GM12878 (cell line): ENCODE measurements around the gene NINJ1. TPM values are rescaled to one million over a fixed set of nuclear protein-coding genes. Genes with fewer than 3 reads are reported as not detected.
A peak's percentile ranks its signal among the peaks of the same experiment; 100 is the strongest.

Experiments
- ATAC-seq: fragments of 200-7000 bp; cut with Tn5 transposase; 3 replicates; pipeline ENCODE4 v1.9.1; 2020; ENCODE audit warnings: mild to moderate bottlenecking, moderate library complexity
- BruUV-seq: library from RNA; stranded (reverse); fragments of 400-500 nt; replicated peaks from 2 replicates; lab custom pipeline; 2021; lab: Mats Ljungman, UMichigan
- CTCF ChIA-PET: fragments of 300-600 bp; sonication (Branson Sonifier 250); formaldehyde crosslinking; extraction: SDS; loops from one replicate; lab custom pipeline; 2021; ENCODE audit warnings: inconsistent platforms; lab: Yijun Ruan, JAX
- POLR2A ChIA-PET: fragments of 350-600 bp; formaldehyde crosslinking; extraction: SDS; loops from one replicate; lab custom pipeline; 2021; ENCODE audit warnings: inconsistent platforms; lab: Charles Lee
- RAD21 ChIA-PET: fragments of 300-600 bp; sonication (Branson Sonifier 250); formaldehyde crosslinking; loops from one replicate; lab custom pipeline; 2023; ENCODE audit warnings: antibody characterized with exemption; ENCODE audit not compliant: unreplicated experiment; lab: Charles Lee
- SMC1A ChIA-PET: fragments of 300-600 bp; sonication (Branson Sonifier 250); formaldehyde crosslinking; loops from one replicate; lab custom pipeline; 2023; ENCODE audit not compliant: unreplicated experiment, uncharacterized antibody; lab: Charles Lee
- DNase-seq: peaks from one replicate; pipeline ENCODE4 v3.0.0-alpha.2; 2011; ENCODE audit warnings: low read depth, low spot score
- FAIRE-seq: peaks from 3 replicates; lab custom pipeline; 2011; peaks lifted over from hg19 to GRCh38; lab: Jason Lieb, UNC
- H2AFZ ChIP-seq: 2 replicates; pipeline ENCODE4 v1.6.0; 2011; ENCODE audit warnings: low read depth, low read length, control low read depth; ENCODE audit not compliant: control insufficient read depth
- H3K27ac ChIP-seq: 2 replicates; pipeline ENCODE4 v1.5.1; 2011; ENCODE audit warnings: control low read depth; ENCODE audit not compliant: control insufficient read depth, insufficient read depth
- H3K27me3 ChIP-seq, 2 experiments: replicated peaks in 1 of 2; 2 replicates each; pipeline versions ENCODE4 v1.6.0 to v1.6.1; 2011; ENCODE audit warnings: low read length in 1 of 2; ENCODE audit not compliant: control insufficient read depth in 2 of 2, insufficient read depth in 2 of 2
- H3K36me3 ChIP-seq, 2 experiments: 2 replicates each; pipeline ENCODE4 v1.5.1; 2011; ENCODE audit warnings: low read length in 1 of 2; ENCODE audit not compliant: control insufficient read depth in 2 of 2, insufficient read depth in 2 of 2
- H3K4me1 ChIP-seq: 2 replicates; pipeline ENCODE4 v1.6.1; 2011; ENCODE audit warnings: mild to moderate bottlenecking, low read length, moderate library complexity, mixed read lengths; ENCODE audit not compliant: control insufficient read depth, insufficient read depth
- H3K4me2 ChIP-seq: 2 replicates; pipeline ENCODE4 v1.6.0; 2011; ENCODE audit warnings: control low read depth; ENCODE audit not compliant: control insufficient read depth, insufficient read depth
- H3K4me3 ChIP-seq: fragments of 200-600 bp; sonication (generic); 2 replicates; pipeline ENCODE4 v1.5.1; 2016
- H3K79me2 ChIP-seq: 2 replicates; pipeline ENCODE4 v1.6.0; 2011; ENCODE audit warnings: low read length; ENCODE audit not compliant: control insufficient read depth, insufficient read depth
- H3K9ac ChIP-seq: 2 replicates; pipeline ENCODE4 v1.8.0; 2011; ENCODE audit warnings: low read length, control low read depth, mixed read lengths; ENCODE audit not compliant: control insufficient read depth, insufficient read depth
- H3K9me3 ChIP-seq: replicated peaks from 3 replicates; pipeline ENCODE4 v1.5.1; 2011; ENCODE audit warnings: mild to moderate bottlenecking, low read length; ENCODE audit not compliant: control insufficient read depth, insufficient read depth
- H4K20me1 ChIP-seq: 2 replicates; pipeline ENCODE4 v1.6.0; 2011; ENCODE audit not compliant: control insufficient read depth, insufficient read depth
- EGR1 ChIP-seq, 2 experiments: IDR thresholded peaks; 1 replicate in 1 of 2; 2 replicates in 1 of 2; pipeline ENCODE4 v1.6.1; 2011 to 2012; ENCODE audit warnings: low read depth in 2 of 2, low read length in 2 of 2, borderline replicate concordance in 1 of 2, mild to moderate bottlenecking in 1 of 2, moderate library complexity in 1 of 2
- IRF5 ChIP-seq: fragments of 450-650 bp; IDR thresholded peaks from 2 replicates; pipeline ENCODE4 v1.6.1; 2017; ENCODE audit warnings: borderline replicate concordance
- NFYA ChIP-seq: IDR thresholded peaks from 2 replicates; pipeline ENCODE4 v1.6.1; 2011; ENCODE audit warnings: low read depth, mild to moderate bottlenecking, low read length, improper control_type of control experiment, borderline replicate concordance
- NR2F1 ChIP-seq: fragments of 450-650 bp; conservative IDR thresholded peaks from 2 replicates; pipeline ENCODE4 v1.6.1; 2017; ENCODE audit warnings: mild to moderate bottlenecking
- PAX5 ChIP-seq: IDR thresholded peaks from 2 replicates; pipeline ENCODE4 v1.6.1; 2011; ENCODE audit warnings: low read depth, low read length, borderline replicate concordance
- POLR2A ChIP-seq: IDR thresholded peaks from 2 replicates; pipeline ENCODE4 v1.6.1; 2011; ENCODE audit warnings: low read depth, mild to moderate bottlenecking, low read length
- POLR2AphosphoS2 ChIP-seq: IDR thresholded peaks from 2 replicates; pipeline ENCODE4 v1.6.1; 2011; ENCODE audit warnings: low read depth, mild to moderate bottlenecking, low read length, improper control_type of control experiment, moderate library complexity
- RELA ChIP-seq: fragments of 450-650 bp; IDR thresholded peaks from 2 replicates; pipeline ENCODE4 v1.8.0; 2014; ENCODE audit warnings: borderline replicate concordance; ENCODE audit not compliant: partially characterized antibody
- SMARCA5 ChIP-seq: fragments of 450-650 bp; IDR thresholded peaks from 2 replicates; pipeline ENCODE4 v1.6.1; 2017; ENCODE audit warnings: mild to moderate bottlenecking
- SUPT20H ChIP-seq: IDR thresholded peaks from 2 replicates; pipeline ENCODE4 v1.6.1; 2011; ENCODE audit warnings: low read depth, mild to moderate bottlenecking, low read length, moderate library complexity, borderline replicate concordance; ENCODE audit not compliant: control insufficient read depth
- ZBTB11 ChIP-seq: fragments of 450-650 bp; formaldehyde crosslinking; IDR thresholded peaks from 2 replicates; pipeline ENCODE4 v1.5.0; 2022; ENCODE audit warnings: mild to moderate bottlenecking, missing genetic modification characterization
- ZNF217 ChIP-seq: fragments of 450-650 bp; IDR thresholded peaks from 2 replicates; pipeline ENCODE4 v1.6.1; 2017; ENCODE audit warnings: antibody characterized with exemption, mild to moderate bottlenecking
- WGBS: methylation state at CpG from one replicate; pipeline ENCODE4 v1.1.6; 2016; ENCODE audit warnings: low lambda C conversion rate; ENCODE audit not compliant: insufficient replicate concordance, insufficient coverage; ENCODE audit errors: missing lambda C conversion rate; 5-methylcytosine and 5-hydroxymethylcytosine counted together
- in situ Hi-C: fragments of 300-500 bp; cut with MboI; formaldehyde crosslinking; loops from 9 replicates; pipeline ENCODE4 v1.14.3; 2018; ENCODE audit warnings: mixed read lengths
- intact Hi-C: fragments of 100-400 bp; cut with micrococcal nuclease; formaldehyde crosslinking; loops from one replicate; pipeline ENCODE4 v1.14.2; 2022; ENCODE audit not compliant: unreplicated experiment
- polyA plus RNA-seq, 11 experiments: library from polyadenylated mRNA; depleted of rRNA in 4 of 11; unstranded in 6 of 11; stranded (reverse) in 5 of 11; fragments of >200 nt; fragmentation: Nextera tagmentation in 4 of 11; fragmentation: Illumina TruSeq in 1 of 11; extraction: Ambion mirVana in 4 of 11; extraction: Trizol in 1 of 11; gene quantifications; 1 replicate in 1 of 11; 2 replicates in 10 of 11; pipeline versions ENCODE4 v1.2.1 to v1.2.3, GENCODE V29; 2011 to 2016; ENCODE audit warnings: inconsistent platforms in 2 of 11, missing spikeins in 2 of 11, low read depth in 1 of 11
- total RNA-seq, 4 experiments: library from RNA; depleted of rRNA in 3 of 4; stranded (reverse); fragments of >200 nt in 3 of 4; fragmentation: Illumina TruSeq in 1 of 4; extraction: Trizol in 1 of 4; gene quantifications; 2 replicates each; pipeline versions ENCODE4 v1.2.1 to v1.2.3, GENCODE V29; 2013 to 2021

Gene NINJ1
- total and polyA plus RNA-seq, 10 of the 15 experiments (the other 5 are each of a cell fraction or from before 2014, with no cell fraction given), result 0.64 to 33.5 (median 17.1) TPM

GRCh38 chr9:93138171-93138764 is 4.2 kb upstream of the NINJ1 start:
- ChIA-PET CTCF (interaction anchor here (1.1 to 1.5 kb wide), 2 partner anchors 16 to 135 kb away, joined by 3 read pairs; no protein-coding TSS in a partner anchor), RAD21 (no interaction called here), POLR2A (no interaction called here), SMC1A (no interaction called here)
- ATAC-seq, result no peak
- H3K4me1 ChIP-seq, result peaks cover 13% of the 10 kb centered on the region
- BruUV-seq, result no TSS peak
- in situ Hi-C loops (no loop called here), intact Hi-C loops (no loop called here)
- H3K27me3 ChIP-seq, result no peaks in the 10 kb centered on the region; a peak in 1 of 4 replicates
- no peak overlapping the region for H3K4me2 ChIP-seq
- FAIRE-seq, result no peak
- H2AFZ ChIP-seq, result no peak overlapping the region
- no peaks in the 10 kb centered on the region for H4K20me1 ChIP-seq
- DNase-seq, result no peak
- TF ChIP-seq SMARCA5, result peak; percentile 92
- no peak for TF ChIP-seq ZBTB11 (CRISPR knock-in tag)
- TF ChIP-seq IRF5, result no peak
- TF ChIP-seq ZNF217, result peak; percentile 92
- no peak for TF ChIP-seq EGR1 (IDR thresholded peaks at IDR 0.05; ENCODE audit: borderline replicate concordance in 1 of 2, low read depth in 2 of 2, low read length in 2 of 2)
- TF ChIP-seq POLR2A, result no peak
- TF ChIP-seq NR2F1, result 0 out of 2 replicates have a peak, but pooled peaks have one; percentile 11
- no peak for TF ChIP-seq SUPT20H
- no peak for TF ChIP-seq NFYA
- no peak for TF ChIP-seq RELA
- no peak for TF ChIP-seq POLR2AphosphoS2
- TF ChIP-seq PAX5, result peak; percentile 99
- no peaks in the 10 kb centered on the region for H3K9me3 ChIP-seq
- no peak overlapping the region for H3K4me3 ChIP-seq
- H3K27ac ChIP-seq, result no peak overlapping the region
- 25% methylated on average over 7 of the region's 7 CpGs for WGBS
- no peaks in the 10 kb centered on the region for H3K36me3 ChIP-seq
- no peaks in the 10 kb centered on the region; the same call in 1 of the 2 replicates for H3K79me2 ChIP-seq
- H3K9ac ChIP-seq, result no peak overlapping the region
